Kidney (tissue), 14 donors: ENCODE results near the gene KIAA1671. TPM values are rescaled to one million over a fixed set of nuclear protein-coding genes. Genes with fewer than 3 reads are reported as not detected.

Experiments used
- DNase-seq, 5 donors: peaks; one replicate each; pipeline ENCODE4 v3.0.0-alpha.2; 2013 to 2020
- FAIRE-seq: peaks from 2 replicates; lab custom pipeline; 2012; peaks lifted over from hg19 to GRCh38; lab: Jason Lieb, UNC
- H3K27ac ChIP-seq, 2 donors: one replicate each; pipeline ENCODE4 v1.7.0; 2013; ENCODE audit warnings: low read depth in 2 of 2, low read length in 2 of 2, inconsistent platforms in 1 of 2
- H3K27me3 ChIP-seq: one replicate; pipeline ENCODE4 v1.7.1; 2013; ENCODE audit warnings: low read length, inconsistent platforms; ENCODE audit not compliant: control insufficient read depth, insufficient read depth
- H3K36me3 ChIP-seq, 3 donors: one replicate each; pipeline versions ENCODE4 v1.7.0 to v1.7.1; 2013; ENCODE audit warnings: low read length in 3 of 3, control low read depth in 1 of 3, inconsistent platforms in 1 of 3; ENCODE audit not compliant: insufficient read depth in 3 of 3, control insufficient read depth in 2 of 3
- H3K4me1 ChIP-seq, 3 donors: one replicate each; pipeline versions ENCODE4 v1.7.0 to v1.7.1; 2013; ENCODE audit warnings: low read length in 3 of 3, inconsistent platforms in 1 of 3, low read depth in 1 of 3; ENCODE audit not compliant: control insufficient read depth in 2 of 3, insufficient read depth in 2 of 3
- H3K4me3 ChIP-seq, 3 donors: one replicate each; pipeline versions ENCODE4 v1.7.0 to v1.8.1; 2013; ENCODE audit warnings: low read length in 3 of 3, control low read depth in 1 of 3, inconsistent platforms in 1 of 3
- H3K9ac ChIP-seq, 3 donors: one replicate each; pipeline versions ENCODE4 v1.7.0 to v1.7.1; 2013; ENCODE audit warnings: low read length in 3 of 3, control low read depth in 1 of 3, inconsistent platforms in 1 of 3
- H3K9me3 ChIP-seq, 3 donors: one replicate each; pipeline versions ENCODE4 v1.7.0 to v1.7.1; 2013; ENCODE audit warnings: low read length in 3 of 3, control low read depth in 1 of 3, inconsistent platforms in 1 of 3; ENCODE audit not compliant: control insufficient read depth in 2 of 3, insufficient read depth in 1 of 3
- intact Hi-C: fragments of 100-400 bp; cut with DNase I; formaldehyde crosslinking; loops from one replicate; pipeline ENCODE4 v1.11.1; 2022
- polyA plus RNA-seq: library from polyadenylated mRNA; stranded (reverse); fragments of 350-450 nt; fragmentation: Illumina TruSeq; extraction: RNeasy Lipid Tissue Mini Kit (QIAGEN cat#74804); gene quantifications from one replicate; pipeline ENCODE4 v1.2.3, GENCODE V29; 2014; ENCODE audit warnings: low read depth, low replicate concordance; ENCODE audit not compliant: insufficient read depth
- total RNA-seq: library from RNA; stranded (reverse); fragmentation: NEBNext Ultra II Directional; extraction: Animal tissue kit (Norgen Biotek cat#: 25700); gene quantifications from one replicate; pipeline ENCODE4 v1.2.1, GENCODE V29; 2021
- TF ChIP-seq, protein P1 (sequence below): IDR thresholded peaks from 3 replicates; pipeline ENCODE4 v1.5.1; 2012; ENCODE audit warnings: mild to moderate bottlenecking, moderate library complexity, borderline replicate concordance; ENCODE audit not compliant: insufficient read depth; ENCODE audit errors: extremely low read depth
- donor health status: control.
- donor health status: control.
- donor health status: control.
- donor health status: control.
- donor health status: control.
- donor health status: DM: yes; HTN: yes; CAD: no.
- donor health status: Normal renal cell carcinoma (clear cell type).

Gene KIAA1671
- total and polyA plus RNA-seq, 2 donors from 2014 or later, result 7.3 to 65.2 TPM

GRCh38 chr22:24935771-24936483, 16.6 kb upstream of the KIAA1671 start:
- Histone ChIP-seq H3K27me3 (no peaks in the 10 kb centered on the region), H3K4me1 (peaks cover 0 to 2% (median 0%) of the 10 kb centered on the region in 3 donors), H3K9me3 (no peaks in the 10 kb centered on the region), H3K9ac (no peak overlapping the region), H3K27ac (no peak overlapping the region), H3K36me3 (no peaks in the 10 kb centered on the region), H3K4me3 (no peak overlapping the region)
- FAIRE-seq, result no peak
- DNase-seq, result no peak
- TF ChIP-seq, protein P1, sequence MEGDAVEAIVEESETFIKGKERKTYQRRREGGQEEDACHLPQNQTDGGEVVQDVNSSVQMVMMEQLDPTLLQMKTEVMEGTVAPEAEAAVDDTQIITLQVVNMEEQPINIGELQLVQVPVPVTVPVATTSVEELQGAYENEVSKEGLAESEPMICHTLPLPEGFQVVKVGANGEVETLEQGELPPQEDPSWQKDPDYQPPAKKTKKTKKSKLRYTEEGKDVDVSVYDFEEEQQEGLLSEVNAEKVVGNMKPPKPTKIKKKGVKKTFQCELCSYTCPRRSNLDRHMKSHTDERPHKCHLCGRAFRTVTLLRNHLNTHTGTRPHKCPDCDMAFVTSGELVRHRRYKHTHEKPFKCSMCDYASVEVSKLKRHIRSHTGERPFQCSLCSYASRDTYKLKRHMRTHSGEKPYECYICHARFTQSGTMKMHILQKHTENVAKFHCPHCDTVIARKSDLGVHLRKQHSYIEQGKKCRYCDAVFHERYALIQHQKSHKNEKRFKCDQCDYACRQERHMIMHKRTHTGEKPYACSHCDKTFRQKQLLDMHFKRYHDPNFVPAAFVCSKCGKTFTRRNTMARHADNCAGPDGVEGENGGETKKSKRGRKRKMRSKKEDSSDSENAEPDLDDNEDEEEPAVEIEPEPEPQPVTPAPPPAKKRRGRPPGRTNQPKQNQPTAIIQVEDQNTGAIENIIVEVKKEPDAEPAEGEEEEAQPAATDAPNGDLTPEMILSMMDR, result no peak
- intact Hi-C loops, result no loop called here

DNA sequence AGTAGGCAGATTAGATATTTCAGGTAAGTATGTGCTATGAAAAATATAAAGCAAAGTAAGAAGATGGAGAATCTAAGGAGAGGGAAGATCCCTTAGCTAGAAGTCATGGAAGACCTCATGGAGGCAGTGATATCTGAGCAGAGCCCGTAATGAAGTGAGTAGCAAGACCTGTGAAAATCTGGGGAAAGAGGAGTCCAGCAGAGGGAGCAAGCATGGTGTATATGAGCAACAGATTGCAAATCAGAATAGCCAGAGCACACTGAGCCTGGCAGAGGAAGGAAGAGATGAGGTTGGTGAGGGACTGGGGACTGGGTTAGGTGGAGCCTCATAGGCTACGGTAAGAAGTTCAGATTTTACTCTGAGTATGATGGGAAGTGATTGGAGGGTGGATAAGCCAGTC, 15.4 kb upstream of the KIAA1671 start:
- H3K4me3 ChIP-seq, result no peak overlapping the region
- intact Hi-C loops, result no loop called here
- no peaks in the 10 kb centered on the region for H3K36me3 ChIP-seq
- H3K4me1 ChIP-seq, result peaks cover 0 to 2% (median 0%) of the 10 kb centered on the region in 3 donors
- no peak overlapping the region for H3K27ac ChIP-seq
- H3K9ac ChIP-seq, result no peak overlapping the region
- FAIRE-seq (no peak), DNase-seq (peak in 1 of 5 donors; percentile 15)
- no peaks in the 10 kb centered on the region for H3K9me3 ChIP-seq
- TF ChIP-seq, protein P1, result peak; percentile 5
- no peaks in the 10 kb centered on the region for H3K27me3 ChIP-seq

GRCh38 chr22:24938741-24939341, 13.7 kb upstream of the KIAA1671 start:
- H3K27ac ChIP-seq, result no peak overlapping the region
- no peaks in the 10 kb centered on the region for H3K36me3 ChIP-seq
- TF ChIP-seq, protein P1, result peak; percentile 67
- H3K4me3 ChIP-seq, result no peak overlapping the region
- no peak for FAIRE-seq
- peak in 3 of 5 donors; percentile 45 to 70 (median 46) for DNase-seq
- intact Hi-C loops, result no loop called here
- H3K27me3 ChIP-seq, result no peaks in the 10 kb centered on the region
- H3K4me1 ChIP-seq, result peaks cover 0 to 2% (median 0%) of the 10 kb centered on the region in 3 donors
- H3K9ac ChIP-seq, result no peak overlapping the region
- no peaks in the 10 kb centered on the region for H3K9me3 ChIP-seq
